ENCODE measurements around the gene RCOR3.

GRCh38 chr1:211285196-211285595 lies 26.0 kb downstream of the RCOR3 start:
- TF ChIP-seq CTCF (IDR thresholded peaks at IDR 0.05; ENCODE audit: low read depth, low read length) = no peak
- no peak for TF ChIP-seq EZH2phosphoT487 (IDR thresholded peaks at IDR 0.05; ENCODE audit: low read depth)

Measured in OCI-LY3 (cell line).